Sigmoid colon (tissue), 4 donors: ENCODE data around the gene HOXA11.

ENCODE experiments used
- EP300 ChIP-seq, 4 donors: sonication (generic); formaldehyde crosslinking; IDR thresholded peaks; one replicate each; pipeline ENCODE4 v1.6.1; 2017; ENCODE audit warnings: antibody characterized with exemption in 4 of 4
- POLR2A ChIP-seq, 2 donors: fragments of 450-650 bp; IDR thresholded peaks; one replicate each; pipeline ENCODE4 v1.6.1; 2016; ENCODE audit warnings: antibody characterized with exemption in 2 of 2, mild to moderate bottlenecking in 2 of 2, moderate library complexity in 2 of 2
- POLR2AphosphoS5 ChIP-seq, 4 donors: sonication (generic); formaldehyde crosslinking; IDR thresholded peaks; one replicate each; pipeline ENCODE4 v1.6.1; 2017; ENCODE audit warnings: antibody characterized with exemption in 4 of 4
- TF ChIP-seq, protein P1 (sequence below), 4 experiments: fragments of 450-650 bp in 3 of 4; fragments of 200-600 bp in 1 of 4; IDR thresholded peaks; one replicate each; pipeline ENCODE4 v1.5.1; 2016 to 2019; ENCODE audit warnings: antibody characterized with exemption in 4 of 4, mild to moderate bottlenecking in 3 of 4, moderate library complexity in 2 of 4

DNA sequence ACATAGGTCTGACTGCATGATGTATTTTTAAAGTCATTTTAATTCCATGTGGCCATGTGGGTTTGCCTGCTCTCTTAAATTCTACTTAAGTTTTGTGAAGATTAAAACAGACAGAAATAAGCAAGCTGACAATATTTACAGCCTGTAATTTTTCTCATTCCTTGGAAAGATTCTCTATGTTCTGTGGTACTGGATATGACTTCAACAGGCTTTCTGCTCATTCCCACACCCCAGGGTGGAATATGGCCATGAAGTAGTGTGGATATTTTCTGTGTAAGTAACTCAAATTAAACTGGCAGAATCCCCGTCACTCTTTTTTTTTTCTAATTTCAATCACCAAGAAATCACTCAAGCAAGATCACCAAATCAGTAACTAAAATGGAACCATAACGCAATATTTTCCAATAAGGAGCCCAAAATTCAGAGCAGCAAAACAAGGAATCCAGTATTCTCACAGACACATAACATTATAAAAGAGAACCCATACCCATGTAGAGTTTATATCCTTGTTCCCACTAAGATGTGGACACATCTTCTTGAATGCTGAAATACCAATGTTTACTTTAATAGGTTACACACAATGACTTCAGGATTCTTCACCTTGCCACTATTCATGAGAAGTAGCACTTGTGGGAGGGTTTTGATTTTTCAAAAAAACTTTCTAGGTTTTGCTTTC is 47.3 kb downstream of the HOXA11 start:
- TF ChIP-seq, protein P1, sequence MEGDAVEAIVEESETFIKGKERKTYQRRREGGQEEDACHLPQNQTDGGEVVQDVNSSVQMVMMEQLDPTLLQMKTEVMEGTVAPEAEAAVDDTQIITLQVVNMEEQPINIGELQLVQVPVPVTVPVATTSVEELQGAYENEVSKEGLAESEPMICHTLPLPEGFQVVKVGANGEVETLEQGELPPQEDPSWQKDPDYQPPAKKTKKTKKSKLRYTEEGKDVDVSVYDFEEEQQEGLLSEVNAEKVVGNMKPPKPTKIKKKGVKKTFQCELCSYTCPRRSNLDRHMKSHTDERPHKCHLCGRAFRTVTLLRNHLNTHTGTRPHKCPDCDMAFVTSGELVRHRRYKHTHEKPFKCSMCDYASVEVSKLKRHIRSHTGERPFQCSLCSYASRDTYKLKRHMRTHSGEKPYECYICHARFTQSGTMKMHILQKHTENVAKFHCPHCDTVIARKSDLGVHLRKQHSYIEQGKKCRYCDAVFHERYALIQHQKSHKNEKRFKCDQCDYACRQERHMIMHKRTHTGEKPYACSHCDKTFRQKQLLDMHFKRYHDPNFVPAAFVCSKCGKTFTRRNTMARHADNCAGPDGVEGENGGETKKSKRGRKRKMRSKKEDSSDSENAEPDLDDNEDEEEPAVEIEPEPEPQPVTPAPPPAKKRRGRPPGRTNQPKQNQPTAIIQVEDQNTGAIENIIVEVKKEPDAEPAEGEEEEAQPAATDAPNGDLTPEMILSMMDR (IDR thresholded peaks at IDR 0.05) = no peak
- TF ChIP-seq POLR2A (IDR thresholded peaks at IDR 0.05) (no peak), POLR2AphosphoS5 (IDR thresholded peaks at IDR 0.05) (no peak), EP300 (IDR thresholded peaks at IDR 0.05) (no peak)
